AG20443 (cell line): ENCODE results near the gene PDZD8.
A peak's percentile ranks its signal among the peaks of the same experiment; 100 is the strongest.

Source experiments
- DNase-seq: peaks from one replicate; pipeline ENCODE4 v3.0.0; 2012; ENCODE audit warnings: low spot score, mixed read lengths

Gene PDZD8

DNA sequence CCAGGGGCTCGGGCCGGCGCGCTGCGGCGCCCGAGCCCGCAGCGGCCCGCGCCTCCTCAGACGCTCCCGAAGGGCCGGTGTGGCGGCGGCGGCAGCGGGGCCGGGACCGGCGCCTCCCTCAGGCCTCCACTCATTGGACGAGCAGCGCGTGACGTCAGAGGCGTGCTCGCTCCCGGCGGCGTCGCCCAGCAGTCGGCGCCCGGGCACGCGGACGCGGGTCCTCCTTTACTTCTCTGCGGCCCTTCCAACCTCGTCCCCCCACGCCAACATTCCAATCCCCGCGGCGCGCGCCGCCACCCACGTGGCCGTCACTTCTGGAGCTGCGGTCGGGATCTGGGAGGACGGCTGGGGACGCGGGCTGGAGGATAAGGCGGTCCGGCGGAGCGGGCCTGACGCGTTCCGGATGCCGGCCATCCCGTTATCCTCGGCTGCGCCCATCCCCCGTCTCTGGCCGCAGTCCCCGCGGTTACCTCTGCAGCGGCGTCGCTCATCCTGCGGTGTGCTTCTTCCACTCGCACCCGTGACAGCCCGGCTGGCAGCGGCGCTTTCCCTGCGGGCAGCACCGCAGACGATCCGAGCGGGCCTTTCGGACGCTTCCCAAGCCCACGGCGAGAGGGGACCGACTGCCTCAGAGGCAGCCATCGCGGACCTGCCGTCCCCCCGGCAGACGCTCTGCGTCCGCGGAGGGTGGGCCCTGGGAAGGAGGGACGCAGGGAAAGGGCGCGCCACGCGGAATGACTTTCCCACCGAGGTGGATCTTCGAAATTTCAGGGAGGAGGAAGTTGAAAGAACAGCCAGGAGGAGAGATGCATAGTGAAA lies at the start of gene PDZD8:
Gene PDZD8, minus strand, starts transcription at position 81 of the 819 bp plus-strand sequence. CDS start 213 bp downstream, outside the sequence.
- peak; percentile 97 for DNase-seq

- DNase-seq = no peak
These were observed 48.9 kb upstream of the PDZD8 start for GRCh38 chr10:117424171-117424570.

DNA sequence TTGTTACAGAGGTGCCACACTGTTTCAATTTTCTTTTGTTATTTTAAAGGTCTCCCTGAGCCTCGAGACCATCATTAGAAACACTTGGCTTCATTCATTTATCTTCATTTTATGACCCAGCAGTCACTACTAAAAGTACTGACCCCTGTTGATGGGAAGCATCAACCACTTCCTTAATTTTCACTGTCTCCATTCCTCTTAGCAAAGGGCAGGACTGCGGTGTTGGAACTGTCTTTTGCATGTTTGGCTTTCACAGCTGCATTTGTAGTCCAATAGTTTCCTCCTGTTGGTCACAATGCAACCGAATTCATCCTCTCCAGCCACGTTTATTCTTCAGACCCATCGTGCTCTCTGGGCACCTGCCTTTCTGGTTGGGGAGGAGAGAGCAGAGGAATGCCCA lies 46.7 kb upstream of the PDZD8 start:
- DNase-seq = no peak

- no peak for DNase-seq
These were observed 45.5 kb upstream of the PDZD8 start for GRCh38 chr10:117420768-117421167.

DNA sequence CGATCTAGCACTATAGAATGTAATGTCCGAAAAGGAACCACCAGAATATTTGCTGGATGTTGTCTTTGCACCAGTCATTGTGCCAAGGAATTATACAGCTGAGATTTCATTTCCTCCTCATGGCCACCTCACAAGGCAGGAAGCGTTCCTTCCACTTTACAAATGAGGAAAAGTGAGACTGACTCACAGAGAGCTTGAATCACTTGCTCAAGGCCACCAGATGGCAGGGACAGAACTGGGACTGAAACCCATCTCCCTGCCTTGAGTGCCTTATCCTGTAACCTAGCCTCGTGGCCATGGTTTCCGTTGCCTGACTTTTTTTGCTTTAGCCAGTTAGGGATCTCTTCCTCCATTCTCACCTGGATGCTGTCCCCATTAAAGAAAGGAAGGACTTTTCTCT lies 44.7 kb upstream of the PDZD8 start:
- DNase-seq = peak; percentile 58

DNA sequence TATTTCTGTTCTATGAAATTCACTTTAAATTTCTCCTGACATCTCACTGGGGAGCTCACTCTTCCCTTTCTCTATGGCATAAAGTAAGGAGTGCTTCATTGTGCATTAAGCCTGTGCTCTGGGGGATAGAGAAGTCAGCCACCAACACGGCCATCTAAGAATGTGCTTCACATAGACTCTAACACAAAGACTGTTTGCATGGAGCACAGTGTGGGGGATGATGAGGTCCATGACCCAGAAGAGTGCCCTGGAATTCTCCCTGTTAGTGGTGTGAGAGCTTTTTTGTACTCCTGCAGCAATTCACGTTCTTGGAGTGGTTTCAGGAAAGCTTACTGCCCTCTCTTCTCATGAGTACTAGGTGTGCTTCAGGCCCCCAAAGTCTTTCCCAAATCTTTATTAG lies 43.9 kb upstream of the PDZD8 start:
- no peak for DNase-seq

- no peak for DNase-seq
These were observed 42.9 kb upstream of the PDZD8 start for GRCh38 chr10:117418121-117418520.

DNA sequence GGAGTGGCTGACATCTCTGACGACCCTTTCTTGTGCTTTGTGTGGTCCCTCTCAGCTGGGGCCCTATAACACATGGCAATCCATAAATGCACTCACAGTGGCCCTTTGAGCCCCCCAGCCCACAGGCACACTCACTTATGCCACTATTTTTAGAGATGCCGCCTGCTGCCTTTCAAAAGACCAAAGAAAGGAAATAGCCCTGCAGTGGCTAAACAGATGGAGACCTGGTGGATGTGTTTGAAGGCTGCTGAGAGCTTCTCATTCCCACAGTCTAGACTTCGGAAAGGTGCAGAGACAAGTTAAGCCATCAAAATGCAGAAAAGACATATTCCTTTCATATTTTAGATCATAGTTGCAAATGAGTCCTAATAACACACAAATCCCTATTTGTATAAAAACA lies 42.0 kb upstream of the PDZD8 start:
- no peak for DNase-seq

DNA sequence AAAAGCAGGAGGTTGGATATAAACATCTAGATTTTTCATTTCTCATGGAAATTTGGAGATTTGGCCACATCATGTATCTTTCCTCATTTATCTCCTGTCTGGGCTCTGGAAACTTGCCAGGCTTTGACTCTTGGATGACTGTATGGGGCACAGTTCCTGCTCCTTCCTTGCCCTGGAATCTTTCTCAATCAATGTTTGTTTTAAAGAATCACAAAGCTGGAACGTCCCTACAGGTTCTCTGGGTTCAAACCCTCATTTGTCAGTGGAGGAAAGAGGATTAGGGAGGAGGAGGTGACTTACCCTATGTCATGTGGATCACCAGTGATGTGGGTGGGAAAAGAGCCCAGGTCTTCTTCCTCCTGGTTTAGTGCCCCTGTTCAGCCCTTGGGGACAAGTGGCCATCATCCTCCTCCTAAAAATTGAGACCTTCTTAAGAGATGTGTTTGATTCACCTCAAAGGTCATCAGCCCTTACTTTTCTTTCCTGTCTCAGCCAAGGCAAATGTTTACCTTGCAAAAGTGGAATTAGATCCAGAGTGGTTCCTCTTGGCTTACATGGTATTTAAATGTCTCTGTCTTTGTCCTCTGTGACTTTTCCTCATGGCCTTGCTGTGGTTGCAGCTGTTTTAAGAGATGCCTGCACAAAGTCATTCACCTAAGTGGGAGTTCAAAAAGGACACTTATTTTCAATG lies 38.8 kb upstream of the PDZD8 start:
- peak; percentile 50 for DNase-seq

- no peak for DNase-seq
These were observed 37.3 kb upstream of the PDZD8 start for GRCh38 chr10:117412469-117413010.

DNA sequence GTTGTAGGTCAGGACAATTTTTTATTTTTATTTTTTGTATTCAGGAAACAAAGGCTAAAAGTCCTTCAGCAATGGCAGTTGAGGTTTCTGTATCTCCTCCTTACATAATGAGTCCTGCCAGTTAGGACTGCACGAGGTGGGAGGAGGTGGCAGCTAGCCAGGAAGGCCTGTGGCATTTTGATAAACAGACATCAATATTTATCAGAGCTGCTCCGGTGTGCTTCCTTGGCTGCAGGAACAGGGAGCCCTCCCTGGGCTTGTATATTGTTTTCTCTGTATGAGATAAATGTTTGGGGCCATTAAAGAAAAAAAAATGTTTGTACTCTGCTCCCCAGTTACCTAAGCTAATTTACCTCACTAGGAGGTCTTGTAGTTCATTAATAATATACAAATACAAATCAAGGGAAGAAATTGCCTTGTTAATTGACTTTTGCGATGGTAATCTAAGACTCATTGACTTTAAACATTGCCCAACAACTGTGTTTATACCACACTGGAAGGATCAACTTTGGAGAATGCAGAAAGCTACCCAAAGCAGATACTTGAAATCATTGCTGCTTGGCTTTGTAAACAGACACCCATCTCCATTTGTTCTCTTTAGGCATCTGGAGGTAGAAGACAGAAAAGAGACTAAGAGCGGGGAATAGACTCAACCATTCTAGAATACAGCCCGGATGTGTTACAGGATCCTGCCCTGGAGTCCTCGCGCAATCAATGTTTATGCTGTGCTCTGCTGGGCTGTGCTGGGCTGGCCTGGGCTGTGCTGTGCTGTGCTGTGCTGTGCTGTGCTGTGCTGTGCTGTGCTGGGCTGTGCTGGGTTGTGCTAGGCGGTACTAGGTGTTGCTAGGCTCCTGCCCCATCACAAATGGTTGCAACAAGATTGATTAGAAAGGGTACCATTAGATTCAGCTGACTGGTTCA lies 36.5 kb upstream of the PDZD8 start:
- DNase-seq = no peak

- no peak for DNase-seq
These were observed 35.3 kb upstream of the PDZD8 start for GRCh38 chr10:117410557-117410956.

- DNase-seq = no peak
These were observed 34.5 kb upstream of the PDZD8 start for GRCh38 chr10:117409549-117410305.

GRCh38 chr10:117408436-117409384 lies 33.5 kb upstream of the PDZD8 start:
- DNase-seq = no peak

DNA sequence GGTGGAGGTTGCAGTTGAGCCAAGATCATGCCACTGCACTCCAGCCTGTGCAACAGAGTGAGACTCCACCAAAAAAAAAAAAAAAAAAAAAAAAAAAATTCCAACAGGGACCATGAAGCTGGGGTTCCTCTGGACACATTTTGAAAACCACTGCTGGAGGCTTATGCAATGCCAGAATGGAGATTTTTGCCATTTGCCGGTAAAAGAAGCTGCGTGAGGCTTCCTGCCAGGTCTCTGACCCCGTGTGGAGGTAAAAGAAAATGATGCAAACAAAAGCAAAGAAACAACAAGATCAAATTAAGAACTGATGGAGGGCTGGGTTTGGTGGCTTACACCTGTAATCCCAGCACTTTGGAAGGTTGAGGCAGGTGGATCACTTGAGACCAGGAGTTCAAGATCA lies 30.5 kb upstream of the PDZD8 start:
- no peak for DNase-seq

- DNase-seq = no peak
These were observed 25.1 kb upstream of the PDZD8 start for GRCh38 chr10:117400329-117400728.

- DNase-seq = no peak
These were observed 24.3 kb upstream of the PDZD8 start for GRCh38 chr10:117399341-117400196.

- no peak for DNase-seq
These were observed 22.8 kb upstream of the PDZD8 start for GRCh38 chr10:117398029-117398428.
